Superior temporal gyrus (tissue), 1 donor: Measurements from ENCODE around the gene GAPDH.

Experiments used
- DNase-seq: peaks from one replicate; pipeline ENCODE4 v3.0.0-alpha.2; 2016; ENCODE audit errors: extremely low spot score

The GAPDH gene

GRCh38 chr12:6529291-6529737, 5.0 kb upstream of the GAPDH start:
- no peak for DNase-seq

- DNase-seq, result no peak
Measured at GRCh38 chr12:6530576-6531260, 3.6 kb upstream of the GAPDH start.

- peak; percentile 74 for DNase-seq
Measured at GRCh38 chr12:6532051-6532926, 2.0 kb upstream of the GAPDH start.

- peak; percentile 80 for DNase-seq
Measured at GRCh38 chr12:6532927-6533652, 1.2 kb upstream of the GAPDH start.

GRCh38 chr12:6533653-6533922, 729 bp upstream of the GAPDH start:
- DNase-seq, result no peak

- DNase-seq, result no peak
Measured at GRCh38 chr12:6534695-6534944, 303 bp downstream of the GAPDH start.

- peak; percentile 52 for DNase-seq
Measured at GRCh38 chr12:6534945-6535696, 804 bp downstream of the GAPDH start.

- no peak for DNase-seq
Measured at GRCh38 chr12:6535697-6535946, 1.3 kb downstream of the GAPDH start.

- no peak for DNase-seq
Measured at GRCh38 chr12:6535960-6536847, 1.9 kb downstream of the GAPDH start.

- DNase-seq, result no peak
Measured at GRCh38 chr12:6536894-6537579, 2.7 kb downstream of the GAPDH start.

- DNase-seq, result peak; percentile 90
Measured at GRCh38 chr12:6537580-6538419, 3.5 kb downstream of the GAPDH start.

GRCh38 chr12:6538420-6539313, 4.3 kb downstream of the GAPDH start:
- no peak for DNase-seq

GRCh38 chr12:6539314-6539682, 5.0 kb downstream of the GAPDH start:
- DNase-seq, result no peak

GRCh38 chr12:6539707-6540134, 5.4 kb downstream of the GAPDH start:
- DNase-seq, result no peak

GRCh38 chr12:6540181-6540877, 6.0 kb downstream of the GAPDH start:
- DNase-seq, result no peak

- no peak for DNase-seq
Measured at GRCh38 chr12:6541371-6542165, 7.3 kb downstream of the GAPDH start.

GRCh38 chr12:6542209-6543009, 8.1 kb downstream of the GAPDH start:
- DNase-seq, result no peak
